ENCODE measurements around the gene C18orf54.
"Not testable (repeated sequence)": the region's sequence is repeated elsewhere in the genome, so short reads cannot be mapped to it uniquely, and the experiment has no call there.

Gene C18orf54

GRCh38 chr18:54357660-54358494, at the start of gene C18orf54, which contains the start of gene STARD6:
TSS of gene C18orf54 (plus strand) at chr18:54357906. CDS start at chr18:54360573, 2,667 bp downstream.
TSS of gene STARD6 (minus strand) at chr18:54357858. CDS start at chr18:54354573, 3,285 bp downstream.
- peak; percentile 93 for DNase-seq

GRCh38 chr18:54309564-54309963, 48.1 kb upstream of the C18orf54 start:
- not testable (repeated sequence) for DNase-seq

DNA sequence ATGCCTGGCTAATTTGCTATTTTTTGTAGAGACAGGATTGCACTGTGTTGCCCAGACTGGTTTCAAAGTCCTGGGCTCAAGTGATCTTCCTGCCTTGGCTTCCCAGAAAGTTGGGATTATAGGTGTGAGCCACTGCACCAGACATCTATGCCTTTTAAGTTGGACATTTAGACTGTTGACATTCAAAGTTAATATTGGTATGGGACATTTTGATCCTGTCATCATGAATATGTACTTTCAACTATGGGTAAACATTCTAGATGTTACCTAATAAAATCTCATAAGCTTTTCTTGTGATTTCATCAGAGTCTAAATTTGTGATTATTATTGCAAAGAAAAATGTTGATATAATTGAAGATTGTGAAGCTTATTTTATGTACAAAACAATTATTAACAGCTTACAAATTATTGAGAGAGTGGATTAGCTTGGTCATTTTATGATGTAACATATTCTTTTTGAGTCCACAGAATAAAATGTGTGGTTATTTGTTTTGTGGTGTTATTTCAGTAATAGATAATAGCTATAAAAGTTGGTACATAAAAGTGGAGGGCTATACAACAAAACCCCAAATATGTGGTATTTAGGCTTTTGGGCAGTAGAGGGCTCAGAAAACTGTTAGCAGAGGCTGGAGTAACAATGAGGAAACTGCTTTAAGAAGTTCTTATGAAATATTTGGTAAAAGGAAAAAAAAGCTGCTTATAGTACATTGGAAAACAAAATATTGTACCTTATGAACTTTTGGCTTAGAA, 41.5 kb upstream of the C18orf54 start:
- DNase-seq: no peak

- no peak for DNase-seq
Measured at GRCh38 chr18:54323561-54323960, 34.1 kb upstream of the C18orf54 start.

DNA sequence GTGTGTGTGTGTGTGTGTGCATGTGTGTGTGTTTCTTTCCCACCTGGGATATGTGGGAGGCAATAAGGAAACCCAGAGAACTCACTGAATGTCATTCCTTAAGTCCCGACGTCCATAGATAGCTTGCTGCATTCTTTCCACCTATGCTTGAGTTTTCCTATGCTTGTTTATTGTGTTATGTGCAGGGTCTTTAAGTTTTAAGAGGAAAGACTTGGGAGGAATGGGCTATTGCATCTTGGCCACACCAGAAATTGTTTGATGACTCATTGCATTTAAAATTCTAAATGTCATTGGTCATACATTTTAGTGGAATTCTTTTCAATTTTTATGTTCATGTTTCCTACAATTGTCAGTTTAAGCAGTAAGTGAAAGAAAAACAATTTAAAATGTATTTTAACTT, 33.7 kb upstream of the C18orf54 start:
- no peak for DNase-seq

- DNase-seq: no peak
Measured at GRCh38 chr18:54327818-54328217, 29.9 kb upstream of the C18orf54 start.

DNA sequence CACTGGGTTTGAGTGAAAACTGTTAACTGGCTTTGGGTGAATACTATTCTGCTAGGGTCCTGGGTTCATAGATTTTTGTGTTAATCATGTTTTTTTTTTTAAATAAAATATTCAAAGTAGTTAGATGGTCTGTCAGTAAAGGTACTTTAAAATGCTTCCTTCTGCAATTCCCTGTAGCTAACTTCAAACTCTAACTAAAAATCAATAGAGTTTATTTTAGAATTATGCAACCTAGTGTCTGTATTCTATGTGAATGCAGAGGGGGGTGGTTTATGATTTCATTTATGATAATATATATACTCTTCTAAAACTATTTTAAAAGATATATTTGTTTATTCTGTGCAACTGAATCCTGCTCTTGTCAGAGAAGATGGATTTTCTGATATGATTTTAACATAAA, 27.9 kb upstream of the C18orf54 start:
- DNase-seq: no peak

DNA sequence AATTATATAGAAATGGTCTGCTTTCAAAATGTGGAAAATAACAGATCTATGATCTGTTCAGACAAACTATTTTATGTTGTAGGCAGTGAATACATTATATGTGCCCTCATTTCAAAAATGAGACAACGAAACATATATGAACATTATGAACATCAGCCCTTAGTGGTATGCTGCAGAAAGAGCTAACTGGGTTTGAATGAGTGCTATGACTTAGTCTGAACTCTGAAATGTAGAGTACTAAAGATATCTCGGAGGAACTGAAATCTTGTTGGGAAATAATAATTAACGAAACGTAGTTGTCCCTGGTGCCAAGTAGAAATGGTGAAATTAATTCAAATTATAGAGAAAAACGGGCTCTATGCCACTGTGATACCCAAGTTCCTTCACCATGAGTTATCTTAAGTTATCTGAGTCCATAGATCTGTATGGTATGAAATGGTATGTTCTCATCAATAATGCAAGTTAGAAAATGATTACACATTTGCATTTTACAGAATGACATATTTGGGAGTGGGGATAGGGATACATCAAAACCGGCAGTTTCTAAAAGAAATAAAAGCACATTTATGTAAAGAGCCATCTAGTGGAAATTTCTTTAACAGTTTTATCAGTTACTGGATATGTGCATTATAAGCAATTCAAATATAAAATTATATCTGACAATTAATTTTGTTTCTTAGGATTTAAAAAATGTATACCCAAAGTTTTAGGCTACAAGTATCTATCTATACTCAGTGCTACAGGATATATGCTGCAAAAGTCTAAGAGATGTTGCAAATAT, 26.7 kb upstream of the C18orf54 start:
- no peak for DNase-seq

DNA sequence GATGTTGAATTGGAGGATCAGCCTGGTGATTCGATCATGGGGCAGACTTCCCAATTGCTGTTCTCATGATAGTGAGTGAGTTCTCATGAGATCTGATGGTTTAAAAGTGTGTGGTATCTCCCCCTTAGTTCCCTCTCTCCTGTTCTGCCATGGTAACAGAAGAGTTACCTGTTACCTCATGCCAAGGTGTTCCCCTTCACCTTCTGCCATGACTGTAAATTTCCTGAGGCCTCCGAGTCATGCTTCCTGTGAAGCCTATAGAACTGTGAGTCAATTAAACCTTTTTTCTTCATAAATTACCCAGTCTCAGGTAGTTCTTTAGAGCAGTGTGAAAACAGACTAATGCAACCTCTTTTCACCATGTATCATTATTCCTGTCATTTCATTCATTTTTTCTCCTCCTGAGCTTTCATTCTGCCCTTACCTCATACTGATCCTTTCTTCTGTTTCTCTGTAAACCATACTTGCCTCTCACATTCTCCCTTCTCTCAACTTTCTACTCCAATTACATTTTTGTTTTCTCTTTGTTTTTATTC, 22.0 kb upstream of the C18orf54 start:
- DNase-seq: no peak

DNA sequence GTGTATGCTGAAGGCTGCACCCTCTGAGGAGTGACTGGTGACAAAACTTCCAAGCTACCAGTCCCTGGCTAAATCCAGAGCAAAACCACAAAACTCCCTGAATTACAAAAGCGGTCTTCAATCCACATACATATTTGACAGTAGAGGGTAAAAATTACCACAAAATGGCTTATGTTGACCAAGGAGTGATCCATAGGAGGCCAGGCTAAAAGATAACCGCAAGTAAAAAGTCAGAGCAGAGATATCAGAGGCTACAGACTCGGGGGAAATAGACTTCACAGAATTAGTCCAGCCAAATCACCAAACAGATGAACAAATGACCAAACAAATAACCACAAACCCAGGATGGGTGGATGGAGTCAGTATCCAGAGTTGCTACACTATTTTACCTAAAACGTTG, 19.5 kb upstream of the C18orf54 start:
- DNase-seq: no peak

GRCh38 chr18:54351186-54351585, 6.5 kb upstream of the C18orf54 start:
- DNase-seq: no peak

DNA sequence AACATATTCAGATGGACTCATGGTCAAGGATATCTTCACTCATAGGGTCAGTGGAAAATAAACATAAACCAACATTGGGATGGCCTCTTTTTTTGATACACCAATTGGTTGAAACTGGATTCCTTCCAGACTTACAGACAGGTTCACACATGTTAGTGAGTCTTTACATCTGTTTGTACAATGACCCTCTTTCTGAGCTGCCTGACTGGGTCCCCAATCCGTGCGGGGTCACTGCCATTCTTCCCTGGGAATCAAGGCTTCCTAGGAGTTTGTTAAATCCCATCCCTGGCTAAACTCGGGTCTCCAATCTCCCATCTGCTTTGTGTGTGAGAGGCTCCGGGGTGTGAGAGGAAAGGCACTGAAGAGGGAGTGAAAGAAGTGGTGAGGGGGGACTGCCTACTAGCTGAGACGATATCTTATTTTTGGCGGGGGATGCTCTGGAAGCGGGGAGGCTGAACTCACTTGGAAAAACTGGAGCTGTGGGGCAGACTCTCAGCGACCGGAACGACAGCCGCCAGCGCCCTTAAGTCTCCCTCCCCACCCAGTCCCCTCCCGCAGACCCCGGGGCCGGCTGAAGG, 535 bp upstream of the C18orf54 start:
- no peak for DNase-seq

DNA sequence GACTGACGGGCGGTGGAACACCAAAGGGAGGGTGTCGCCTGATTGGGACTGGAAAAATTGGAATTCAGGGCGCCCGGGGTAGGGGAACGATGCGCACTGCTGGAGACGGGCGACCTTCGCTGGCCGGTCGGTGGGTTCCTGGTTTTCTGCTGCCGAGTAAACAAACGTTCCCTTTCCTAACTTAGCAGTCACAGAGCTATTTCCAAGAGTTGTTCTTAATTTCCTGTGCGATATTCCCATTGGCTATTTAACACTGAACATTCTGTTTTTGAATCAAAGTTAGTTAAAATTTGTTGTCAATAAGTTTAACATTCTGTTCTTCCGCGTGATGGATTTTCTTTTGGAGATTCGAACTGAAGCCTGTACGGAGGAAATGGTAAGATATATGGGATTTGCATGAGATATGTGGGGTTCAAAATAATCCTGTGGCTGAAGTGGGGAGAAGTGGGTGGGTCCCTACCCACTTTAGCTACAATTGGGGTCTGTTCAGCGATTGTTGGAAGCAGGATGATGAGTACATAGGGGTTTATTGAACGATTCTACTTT, 862 bp downstream of the C18orf54 start:
- DNase-seq: no peak

- no peak for DNase-seq
Measured at GRCh38 chr18:54359233-54359632, 1.5 kb downstream of the C18orf54 start.

- no peak for DNase-seq
Measured at GRCh38 chr18:54360406-54360805, 2.7 kb downstream of the C18orf54 start.

DNA sequence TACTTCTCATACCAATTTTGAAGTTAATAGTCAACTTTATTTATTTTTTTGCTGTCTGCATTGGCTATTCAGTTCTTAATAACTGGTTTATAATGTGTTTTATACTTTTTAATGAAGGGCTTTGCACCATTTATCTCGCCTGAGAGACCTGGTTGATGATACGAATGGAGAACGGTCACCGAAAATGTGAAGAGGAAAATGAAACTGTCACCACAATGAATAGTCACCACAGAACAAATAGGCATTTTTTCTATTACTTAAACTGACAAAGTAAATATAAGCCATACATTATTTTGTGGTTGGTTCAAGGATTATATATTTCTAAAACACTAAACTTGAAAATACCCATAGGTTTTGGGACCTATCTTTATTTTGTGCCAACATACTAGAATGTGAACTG, 20.4 kb downstream of the C18orf54 start:
- no peak for DNase-seq

DNA sequence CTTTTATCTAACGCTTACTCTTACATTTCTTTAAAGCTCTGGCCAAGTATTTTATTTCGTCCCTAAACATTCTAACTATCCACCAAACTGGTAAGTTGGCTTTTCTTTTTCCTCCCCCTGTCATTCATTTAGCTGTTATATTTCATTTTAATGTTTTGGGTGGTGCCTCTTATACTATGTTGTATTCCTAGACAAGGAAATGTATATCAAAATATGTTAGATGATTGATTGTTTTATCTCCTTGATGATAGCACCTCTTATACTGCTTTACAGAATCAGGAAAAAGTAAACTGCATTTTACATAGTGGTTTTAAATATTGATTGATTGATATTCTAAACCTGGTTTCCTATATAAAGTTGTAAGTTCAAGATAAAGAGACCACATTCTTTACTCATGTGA, 23.9 kb downstream of the C18orf54 start:
- DNase-seq: no peak

- no peak for DNase-seq
Measured at GRCh38 chr18:54382076-54382475, 24.4 kb downstream of the C18orf54 start.

DNA sequence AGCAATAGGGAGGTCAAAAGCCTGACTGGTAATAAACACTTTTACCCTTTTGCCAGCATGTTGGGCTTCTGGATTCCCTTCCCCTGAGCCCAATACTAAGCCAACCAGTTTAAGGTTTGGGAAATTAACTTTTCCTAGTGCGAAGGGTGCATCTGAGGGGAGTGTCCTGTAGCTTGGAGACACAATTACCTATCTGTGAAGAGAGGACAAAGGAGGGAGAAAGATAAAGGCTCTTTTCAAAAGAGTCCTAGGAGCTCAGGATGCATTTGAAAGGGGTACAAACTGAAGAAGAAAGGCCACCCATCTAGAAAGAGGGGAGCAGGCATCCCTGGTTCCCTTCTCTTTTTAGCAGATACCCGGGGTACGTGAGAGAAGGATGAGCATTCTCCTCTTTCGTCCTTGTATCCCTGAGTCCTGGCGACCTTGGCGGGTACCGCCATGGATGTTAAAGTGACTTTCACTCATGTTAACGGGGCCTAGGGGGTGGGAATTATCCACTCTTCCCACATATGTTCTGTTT, 25.1 kb downstream of the C18orf54 start:
- DNase-seq: no peak

DNA sequence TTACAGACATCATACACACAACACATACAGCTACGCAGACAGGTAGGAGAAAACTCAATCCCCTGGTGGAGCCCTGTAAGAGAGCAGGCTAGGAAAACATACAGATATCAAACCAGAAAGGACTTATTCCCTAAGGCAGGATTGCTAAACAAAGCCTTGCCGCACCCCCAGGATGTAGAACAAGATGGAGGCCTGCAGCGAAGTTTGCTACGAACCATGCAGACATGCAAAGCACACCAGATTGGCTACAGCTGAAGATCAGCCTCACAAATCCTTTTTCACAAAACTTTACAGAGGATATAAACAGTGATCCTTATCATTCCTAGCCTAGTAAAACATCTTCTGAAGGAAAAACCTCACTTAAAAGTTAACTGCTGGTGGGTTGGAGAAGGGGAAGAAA, 28.3 kb downstream of the C18orf54 start:
- no peak for DNase-seq

DNA sequence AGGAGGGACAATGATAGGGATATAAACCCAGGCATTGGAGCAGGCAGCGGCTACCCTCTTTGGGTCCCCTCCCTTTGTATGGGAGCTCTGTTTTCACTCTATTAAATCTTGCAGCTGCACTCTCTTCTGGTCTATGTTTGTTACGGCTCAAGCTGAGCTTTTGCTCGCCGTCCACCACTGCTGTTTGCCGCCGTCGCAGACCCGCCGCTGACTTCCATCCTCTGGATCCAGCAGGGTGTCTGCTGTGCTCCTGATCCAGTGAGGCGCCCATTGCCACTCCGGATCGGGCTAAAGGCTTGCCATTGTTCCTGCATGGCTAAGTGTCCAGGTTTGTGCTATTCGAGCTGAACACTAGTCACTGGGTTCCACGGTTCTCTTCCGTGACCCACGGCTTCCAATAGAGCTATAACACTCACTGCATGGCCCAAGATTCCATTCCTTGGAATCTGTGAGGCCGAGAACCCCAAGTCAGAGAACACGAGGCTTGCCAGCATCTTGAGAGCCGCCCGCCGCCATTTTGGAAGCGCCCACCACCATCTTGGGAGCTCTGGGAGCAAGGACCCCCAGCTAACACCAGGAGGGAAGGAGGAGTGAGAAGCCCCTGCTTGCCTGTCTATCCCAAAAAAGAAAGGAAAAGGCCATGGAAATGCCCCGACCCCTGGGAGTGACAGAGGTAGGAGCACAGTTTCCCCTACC, 29.2 kb downstream of the C18orf54 start:
- not testable (repeated sequence) for DNase-seq
